C4-2B (cell line): ENCODE measurements around the gene CDC42BPG.

ENCODE experiments used
- ZFX ChIP-seq: fragments of 450-650 bp; IDR thresholded peaks from 2 replicates; pipeline ENCODE4 v1.6.1; 2017
- TF ChIP-seq, protein P1 (sequence below): fragments of 450-650 bp; conservative IDR thresholded peaks from 2 replicates; pipeline ENCODE4 v1.5.1; 2017; ENCODE audit warnings: mild to moderate bottlenecking

GRCh38 chr11:64790205-64791095 is 54.0 kb downstream of the CDC42BPG start:
- TF ChIP-seq, protein P1, sequence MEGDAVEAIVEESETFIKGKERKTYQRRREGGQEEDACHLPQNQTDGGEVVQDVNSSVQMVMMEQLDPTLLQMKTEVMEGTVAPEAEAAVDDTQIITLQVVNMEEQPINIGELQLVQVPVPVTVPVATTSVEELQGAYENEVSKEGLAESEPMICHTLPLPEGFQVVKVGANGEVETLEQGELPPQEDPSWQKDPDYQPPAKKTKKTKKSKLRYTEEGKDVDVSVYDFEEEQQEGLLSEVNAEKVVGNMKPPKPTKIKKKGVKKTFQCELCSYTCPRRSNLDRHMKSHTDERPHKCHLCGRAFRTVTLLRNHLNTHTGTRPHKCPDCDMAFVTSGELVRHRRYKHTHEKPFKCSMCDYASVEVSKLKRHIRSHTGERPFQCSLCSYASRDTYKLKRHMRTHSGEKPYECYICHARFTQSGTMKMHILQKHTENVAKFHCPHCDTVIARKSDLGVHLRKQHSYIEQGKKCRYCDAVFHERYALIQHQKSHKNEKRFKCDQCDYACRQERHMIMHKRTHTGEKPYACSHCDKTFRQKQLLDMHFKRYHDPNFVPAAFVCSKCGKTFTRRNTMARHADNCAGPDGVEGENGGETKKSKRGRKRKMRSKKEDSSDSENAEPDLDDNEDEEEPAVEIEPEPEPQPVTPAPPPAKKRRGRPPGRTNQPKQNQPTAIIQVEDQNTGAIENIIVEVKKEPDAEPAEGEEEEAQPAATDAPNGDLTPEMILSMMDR = no peak
- no peak for TF ChIP-seq ZFX
